HepG2 (cell line): ENCODE measurements around the gene MRPL20. TPM values are rescaled to one million over a fixed set of nuclear protein-coding genes. Genes with fewer than 3 reads are reported as not detected.

Experiments used
- ARNT2 ChIP-seq: sonication (generic); formaldehyde crosslinking; IDR thresholded peaks from 2 replicates; pipeline ENCODE4 v1.8.0; 2022; ENCODE audit warnings: mild to moderate bottlenecking, low read depth, missing genetic modification reagents, moderate library complexity
- CHD4 ChIP-seq: fragments of 200-600 bp; sonication (generic); IDR thresholded peaks from 2 replicates; pipeline ENCODE4 v1.7.0; 2017; ENCODE audit warnings: mild to moderate bottlenecking, low read length, borderline replicate concordance
- HES4 ChIP-seq: sonication (generic); formaldehyde crosslinking; IDR thresholded peaks from 2 replicates; pipeline ENCODE4 v1.9.0; 2021; ENCODE audit warnings: mild to moderate bottlenecking, missing genetic modification reagents, borderline replicate concordance
- JARID2 ChIP-seq: sonication (generic); formaldehyde crosslinking; IDR thresholded peaks from 2 replicates; pipeline ENCODE4 v1.8.1; 2023; ENCODE audit warnings: missing genetic modification reagents, inconsistent platforms; ENCODE audit not compliant: insufficient replicate concordance
- MIER3 ChIP-seq: IDR thresholded peaks from 2 replicates; pipeline ENCODE4 v1.6.1; 2016; ENCODE audit warnings: missing compliant biosample characterization, borderline replicate concordance
- MXI1 ChIP-seq: IDR thresholded peaks from 3 replicates; pipeline ENCODE4 v1.6.1; 2012; ENCODE audit warnings: low read depth, low read length, inconsistent platforms, borderline replicate concordance
- PLRG1 ChIP-seq: fragments of 450-650 bp; conservative IDR thresholded peaks from 2 replicates; pipeline ENCODE4 v1.6.1; 2016
- SP2 ChIP-seq: sonication (generic); formaldehyde crosslinking; IDR thresholded peaks from 2 replicates; pipeline ENCODE4 v1.5.1; 2020; ENCODE audit warnings: mild to moderate bottlenecking, missing genetic modification reagents
- ZMYM2 ChIP-seq: sonication (generic); formaldehyde crosslinking; IDR thresholded peaks from 2 replicates; pipeline ENCODE4 v1.8.0; 2022; ENCODE audit warnings: mild to moderate bottlenecking, missing genetic modification reagents
- ZNF703 ChIP-seq: sonication (generic); formaldehyde crosslinking; IDR thresholded peaks from 2 replicates; pipeline ENCODE4 v1.5.1; 2020; ENCODE audit warnings: missing genetic modification reagents, mild to moderate bottlenecking, moderate library complexity, borderline replicate concordance
- ZNF724P ChIP-seq: sonication (generic); formaldehyde crosslinking; IDR thresholded peaks from 2 replicates; pipeline ENCODE4 v1.8.0; 2022; ENCODE audit warnings: missing genetic modification reagents, borderline replicate concordance
- ZZZ3 ChIP-seq: sonication (generic); formaldehyde crosslinking; IDR thresholded peaks from 2 replicates; pipeline ENCODE4 v1.4.0; 2020; ENCODE audit warnings: missing genetic modification reagents, mild to moderate bottlenecking, borderline replicate concordance
- polyA plus RNA-seq, 8 experiments: library from polyadenylated mRNA; depleted of rRNA in 3 of 8; stranded (reverse) in 7 of 8; unstranded in 1 of 8; fragments of >200 nt; fragmentation: Illumina TruSeq in 4 of 8; extraction: Trizol in 4 of 8; gene quantifications; 2 replicates each; pipeline versions ENCODE4 v1.2.1 to v1.2.3, GENCODE V29; 2011 to 2016; ENCODE audit warnings: low read depth in 4 of 8, missing spikeins in 1 of 8, mixed read lengths in 1 of 8; ENCODE audit not compliant: insufficient read depth in 1 of 8
- total RNA-seq, 5 experiments: library from RNA; depleted of rRNA; stranded (reverse); fragments of >200 nt; fragmentation: Illumina TruSeq; extraction: Trizol; gene quantifications; 2 replicates each; pipeline ENCODE4 v1.2.3, GENCODE V29; 2016; ENCODE audit warnings: low read depth in 1 of 5
- TF ChIP-seq, protein P1 (sequence below): sonication (generic); formaldehyde crosslinking; IDR thresholded peaks from 2 replicates; pipeline ENCODE4 v1.4.0; 2020; ENCODE audit warnings: missing genetic modification reagents, borderline replicate concordance
- TF ChIP-seq, protein P2 (sequence below): sonication (generic); formaldehyde crosslinking; IDR thresholded peaks from 2 replicates; pipeline ENCODE4 v1.4.0; 2020; ENCODE audit warnings: missing genetic modification reagents, low read depth, mild to moderate bottlenecking, borderline replicate concordance
- TF ChIP-seq, protein P3 (sequence below): IDR thresholded peaks from 2 replicates; pipeline ENCODE4 v1.6.1; 2012; ENCODE audit warnings: low read depth, low read length, improper control_type of control experiment
- TF ChIP-seq, protein P4 (sequence below): IDR thresholded peaks from 2 replicates; pipeline ENCODE4 v1.6.1; 2016; ENCODE audit warnings: mild to moderate bottlenecking, missing biosample characterization, missing genetic modification reagents
- TF ChIP-seq, protein P5 (sequence below): sonication (generic); formaldehyde crosslinking; IDR thresholded peaks from 2 replicates; pipeline ENCODE4; 2020; ENCODE audit warnings: missing genetic modification reagents, mild to moderate bottlenecking, borderline replicate concordance

The MRPL20 gene
- total and polyA plus RNA-seq, 2 of the 13 experiments (the other 11 are each of a cell fraction or from before 2014, with no cell fraction given) = 59.2 to 127 TPM

DNA sequence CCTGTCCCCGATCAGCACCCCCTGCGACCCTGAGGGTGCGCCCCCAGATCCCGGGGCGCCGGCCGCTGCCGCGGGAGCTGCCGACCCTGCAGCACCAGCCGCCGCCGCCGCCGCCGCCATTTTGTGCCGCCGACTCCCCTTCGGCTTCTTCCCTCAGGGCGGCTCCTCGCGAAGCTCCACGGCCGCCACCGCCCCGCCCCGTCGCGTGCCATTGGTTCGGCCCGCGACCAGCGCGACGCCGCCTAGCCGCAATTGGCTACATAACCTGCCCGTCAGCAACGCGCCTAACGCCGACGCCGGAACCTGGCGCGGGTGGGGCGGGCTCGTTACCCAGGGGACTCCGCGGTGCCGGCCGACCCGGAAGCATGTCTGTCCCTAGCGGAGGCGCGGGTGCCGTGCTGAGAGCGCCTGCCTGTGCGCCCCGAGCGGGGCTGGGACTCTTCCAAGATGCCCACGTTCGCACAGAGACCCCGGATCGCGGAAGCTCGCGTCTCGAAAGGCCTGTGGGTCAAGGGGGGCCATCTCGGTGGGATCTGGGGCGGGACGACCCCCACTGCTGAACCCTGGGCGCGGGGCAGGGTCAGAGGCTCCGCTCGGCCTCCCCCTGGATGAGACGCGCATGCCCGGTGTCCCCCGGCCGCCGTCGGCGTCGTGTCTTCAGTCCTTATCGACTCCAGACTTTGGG is 7.8 kb downstream of the MRPL20 start, which contains the start of gene CCNL2 (continued):
- TF ChIP-seq, protein P1, sequence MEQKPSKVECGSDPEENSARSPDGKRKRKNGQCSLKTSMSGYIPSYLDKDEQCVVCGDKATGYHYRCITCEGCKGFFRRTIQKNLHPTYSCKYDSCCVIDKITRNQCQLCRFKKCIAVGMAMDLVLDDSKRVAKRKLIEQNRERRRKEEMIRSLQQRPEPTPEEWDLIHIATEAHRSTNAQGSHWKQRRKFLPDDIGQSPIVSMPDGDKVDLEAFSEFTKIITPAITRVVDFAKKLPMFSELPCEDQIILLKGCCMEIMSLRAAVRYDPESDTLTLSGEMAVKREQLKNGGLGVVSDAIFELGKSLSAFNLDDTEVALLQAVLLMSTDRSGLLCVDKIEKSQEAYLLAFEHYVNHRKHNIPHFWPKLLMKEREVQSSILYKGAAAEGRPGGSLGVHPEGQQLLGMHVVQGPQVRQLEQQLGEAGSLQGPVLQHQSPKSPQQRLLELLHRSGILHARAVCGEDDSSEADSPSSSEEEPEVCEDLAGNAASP (CRISPR knock-in tag) = peak; percentile 66
- peak; percentile 78; the same call in 1 of the 2 replicates for TF ChIP-seq ZZZ3 (CRISPR knock-in tag)
- TF ChIP-seq, protein P2, sequence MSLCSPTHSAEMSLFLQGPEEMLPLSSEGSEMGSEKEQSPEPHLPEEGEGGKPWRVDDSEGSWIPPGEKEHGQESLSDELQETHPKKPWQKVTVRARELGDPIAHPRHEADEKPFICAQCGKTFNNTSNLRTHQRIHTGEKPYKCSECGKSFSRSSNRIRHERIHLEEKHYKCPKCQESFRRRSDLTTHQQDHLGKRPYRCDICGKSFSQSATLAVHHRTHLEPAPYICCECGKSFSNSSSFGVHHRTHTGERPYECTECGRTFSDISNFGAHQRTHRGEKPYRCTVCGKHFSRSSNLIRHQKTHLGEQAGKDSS (CRISPR knock-in tag) = peak; percentile 44; the same call in 1 of the 2 replicates
- TF ChIP-seq ZNF724P (CRISPR knock-in tag) = peak; percentile 95
- TF ChIP-seq JARID2 (CRISPR knock-in tag) = no peak
- TF ChIP-seq, protein P3, sequence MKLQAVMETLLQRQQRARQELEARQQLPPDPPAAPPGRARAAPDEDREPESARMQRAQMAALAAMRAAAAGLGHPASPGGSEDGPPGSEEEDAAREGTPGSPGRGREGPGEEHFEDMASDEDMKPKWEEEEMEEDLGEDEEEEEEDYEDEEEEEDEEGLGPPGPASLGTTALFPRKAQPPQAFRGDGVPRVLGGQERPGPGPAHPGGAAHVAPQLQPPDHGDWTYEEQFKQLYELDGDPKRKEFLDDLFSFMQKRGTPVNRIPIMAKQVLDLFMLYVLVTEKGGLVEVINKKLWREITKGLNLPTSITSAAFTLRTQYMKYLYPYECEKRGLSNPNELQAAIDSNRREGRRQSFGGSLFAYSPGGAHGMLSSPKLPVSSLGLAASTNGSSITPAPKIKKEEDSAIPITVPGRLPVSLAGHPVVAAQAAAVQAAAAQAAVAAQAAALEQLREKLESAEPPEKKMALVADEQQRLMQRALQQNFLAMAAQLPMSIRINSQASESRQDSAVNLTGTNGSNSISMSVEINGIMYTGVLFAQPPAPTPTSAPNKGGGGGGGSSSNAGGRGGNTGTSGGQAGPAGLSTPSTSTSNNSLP = no peak
- no peak for TF ChIP-seq CHD4
- TF ChIP-seq ZNF703 (CRISPR knock-in tag) = no peak
- TF ChIP-seq MIER3 (CRISPR knock-in tag) = no peak; the same call in 1 of the 2 replicates
- TF ChIP-seq PLRG1 = no peak
- no peak; the same call in 1 of the 2 replicates for TF ChIP-seq HES4 (CRISPR knock-in tag)
- no peak for TF ChIP-seq ZMYM2 (CRISPR knock-in tag)
- TF ChIP-seq, protein P4, sequence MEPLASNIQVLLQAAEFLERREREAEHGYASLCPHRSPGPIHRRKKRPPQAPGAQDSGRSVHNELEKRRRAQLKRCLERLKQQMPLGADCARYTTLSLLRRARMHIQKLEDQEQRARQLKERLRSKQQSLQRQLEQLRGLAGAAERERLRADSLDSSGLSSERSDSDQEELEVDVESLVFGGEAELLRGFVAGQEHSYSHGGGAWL (CRISPR knock-in tag) = no peak
- peak; percentile 94; the same call in 2 of the 3 replicates for TF ChIP-seq MXI1
- TF ChIP-seq SP2 (CRISPR knock-in tag) = peak; percentile 99
- TF ChIP-seq ARNT2 = peak; percentile 89
- TF ChIP-seq, protein P5, sequence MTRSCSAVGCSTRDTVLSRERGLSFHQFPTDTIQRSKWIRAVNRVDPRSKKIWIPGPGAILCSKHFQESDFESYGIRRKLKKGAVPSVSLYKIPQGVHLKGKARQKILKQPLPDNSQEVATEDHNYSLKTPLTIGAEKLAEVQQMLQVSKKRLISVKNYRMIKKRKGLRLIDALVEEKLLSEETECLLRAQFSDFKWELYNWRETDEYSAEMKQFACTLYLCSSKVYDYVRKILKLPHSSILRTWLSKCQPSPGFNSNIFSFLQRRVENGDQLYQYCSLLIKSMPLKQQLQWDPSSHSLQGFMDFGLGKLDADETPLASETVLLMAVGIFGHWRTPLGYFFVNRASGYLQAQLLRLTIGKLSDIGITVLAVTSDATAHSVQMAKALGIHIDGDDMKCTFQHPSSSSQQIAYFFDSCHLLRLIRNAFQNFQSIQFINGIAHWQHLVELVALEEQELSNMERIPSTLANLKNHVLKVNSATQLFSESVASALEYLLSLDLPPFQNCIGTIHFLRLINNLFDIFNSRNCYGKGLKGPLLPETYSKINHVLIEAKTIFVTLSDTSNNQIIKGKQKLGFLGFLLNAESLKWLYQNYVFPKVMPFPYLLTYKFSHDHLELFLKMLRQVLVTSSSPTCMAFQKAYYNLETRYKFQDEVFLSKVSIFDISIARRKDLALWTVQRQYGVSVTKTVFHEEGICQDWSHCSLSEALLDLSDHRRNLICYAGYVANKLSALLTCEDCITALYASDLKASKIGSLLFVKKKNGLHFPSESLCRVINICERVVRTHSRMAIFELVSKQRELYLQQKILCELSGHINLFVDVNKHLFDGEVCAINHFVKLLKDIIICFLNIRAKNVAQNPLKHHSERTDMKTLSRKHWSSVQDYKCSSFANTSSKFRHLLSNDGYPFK = peak; percentile 56; the same call in 1 of the 2 replicates
